HG03354 (cell line): ENCODE measurements around the gene PCGF1.

Experiments used
- ATAC-seq: cut with Tn5 transposase; IDR thresholded peaks from one replicate; pipeline ENCODE4 v1.9.1; 2021; ENCODE audit warnings: mild to moderate bottlenecking; ENCODE audit not compliant: unreplicated experiment, poor library complexity, severe bottlenecking

PCGF1 gene

GRCh38 chr2:74457129-74457548, 50.4 kb downstream of the PCGF1 start:
- ATAC-seq, result no peak
